ENCODE results near the gene OSBPL9.
"Not testable (repeated sequence)": the region's sequence is repeated elsewhere in the genome, so short reads cannot be mapped to it uniquely, and the experiment has no call there.

OSBPL9 gene

GRCh38 chr1:51780927-51781326 is 164.0 kb downstream of the OSBPL9 start:
- no peak for DNase-seq (ENCODE audit: low read depth in 1 of 2, low spot score in 1 of 2)

DNA sequence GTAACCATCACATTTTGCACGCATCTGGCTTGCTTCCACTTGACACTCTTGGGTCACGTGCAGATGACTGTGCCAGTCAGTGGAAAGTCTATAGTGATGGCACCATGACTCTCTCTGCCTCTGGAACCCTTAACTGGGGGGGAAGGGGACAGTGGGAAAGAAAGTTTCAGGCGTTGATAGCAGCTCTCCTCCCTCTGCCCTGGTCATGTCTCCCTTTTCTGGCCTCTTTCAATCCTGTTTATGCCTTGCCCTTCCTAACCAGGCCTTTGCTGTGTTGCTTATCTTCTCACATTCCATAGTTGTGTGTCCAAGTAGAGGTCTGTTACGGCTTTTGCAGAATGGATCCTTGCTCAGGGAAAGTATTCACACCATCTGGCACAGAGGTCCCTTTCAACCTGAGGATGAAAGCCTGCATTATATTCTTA is 168.1 kb downstream of the OSBPL9 start:
- DNase-seq (ENCODE audit: low read depth in 1 of 2, low spot score in 1 of 2): no peak

- no peak for DNase-seq (ENCODE audit: low read depth in 1 of 2, low spot score in 1 of 2)
Observed at GRCh38 chr1:51788938-51789337, 172.0 kb downstream of the OSBPL9 start.

- no peak for DNase-seq (ENCODE audit: low read depth in 1 of 2, low spot score in 1 of 2)
Observed at GRCh38 chr1:51789342-51789741, 172.4 kb downstream of the OSBPL9 start.

DNA sequence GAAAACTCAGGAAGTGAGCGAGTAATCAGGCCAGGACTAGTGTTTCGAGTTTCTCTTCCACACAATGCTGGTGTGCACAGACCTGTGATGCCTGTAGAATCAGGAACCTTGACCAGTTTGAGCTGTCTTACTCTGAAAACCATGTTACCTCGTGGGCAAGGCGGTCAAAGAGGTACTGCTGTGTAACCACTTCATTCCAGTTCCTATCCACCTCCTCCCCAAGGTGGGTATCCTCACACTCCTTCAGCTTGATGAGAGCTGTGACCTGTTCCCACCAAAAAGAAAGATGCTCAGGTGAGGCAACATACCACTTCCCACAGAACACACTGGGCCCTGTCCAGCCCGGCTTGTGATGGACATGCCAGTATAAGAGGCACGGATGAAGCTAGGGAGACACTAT is 173.5 kb downstream of the OSBPL9 start:
- no peak for DNase-seq (ENCODE audit: low read depth in 1 of 2, low spot score in 1 of 2)

- DNase-seq (ENCODE audit: low read depth in 1 of 2, low spot score in 1 of 2): no peak
Observed at GRCh38 chr1:51791888-51792287, 175.0 kb downstream of the OSBPL9 start.

DNA sequence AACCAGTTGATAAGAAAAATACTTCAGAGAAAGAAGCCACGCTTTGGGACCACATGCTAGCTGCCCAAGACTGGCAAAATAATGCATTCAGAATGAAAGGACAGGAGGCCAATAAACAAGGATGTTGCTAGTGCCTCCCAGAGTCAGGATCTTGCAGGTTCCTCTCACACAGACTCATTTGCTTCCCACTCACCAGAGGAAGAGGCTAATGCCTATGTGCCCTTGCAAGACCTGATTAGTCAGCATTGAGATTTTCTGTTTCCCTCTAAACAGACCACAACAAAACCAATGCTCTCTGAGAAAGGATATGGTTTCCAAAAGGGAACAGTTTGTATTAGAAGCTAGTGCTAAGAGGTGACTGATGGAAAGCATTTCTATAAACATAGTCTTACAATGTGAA is 176.0 kb downstream of the OSBPL9 start:
- DNase-seq (ENCODE audit: low read depth in 1 of 2, low spot score in 1 of 2): no peak

DNA sequence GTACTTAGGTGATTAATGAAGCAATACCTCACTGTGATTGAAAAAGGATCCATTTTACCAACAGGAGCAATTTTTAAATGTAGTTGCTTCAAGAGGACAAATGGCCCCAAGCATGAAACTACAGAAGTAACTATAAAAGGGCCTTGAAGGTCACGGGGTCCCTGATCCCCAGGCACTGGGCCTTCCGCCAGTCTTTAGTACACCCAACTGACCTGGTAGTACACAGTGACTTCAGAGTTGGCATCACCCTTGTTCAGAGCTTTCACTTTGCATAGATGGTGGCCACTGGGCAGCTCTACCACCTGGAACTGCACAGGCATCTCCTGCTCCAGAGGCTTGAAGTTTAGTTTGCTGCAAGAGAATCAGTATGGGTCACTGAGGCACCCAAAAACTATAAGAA is 177.4 kb downstream of the OSBPL9 start:
- DNase-seq (ENCODE audit: low read depth in 1 of 2, low spot score in 1 of 2): no peak

DNA sequence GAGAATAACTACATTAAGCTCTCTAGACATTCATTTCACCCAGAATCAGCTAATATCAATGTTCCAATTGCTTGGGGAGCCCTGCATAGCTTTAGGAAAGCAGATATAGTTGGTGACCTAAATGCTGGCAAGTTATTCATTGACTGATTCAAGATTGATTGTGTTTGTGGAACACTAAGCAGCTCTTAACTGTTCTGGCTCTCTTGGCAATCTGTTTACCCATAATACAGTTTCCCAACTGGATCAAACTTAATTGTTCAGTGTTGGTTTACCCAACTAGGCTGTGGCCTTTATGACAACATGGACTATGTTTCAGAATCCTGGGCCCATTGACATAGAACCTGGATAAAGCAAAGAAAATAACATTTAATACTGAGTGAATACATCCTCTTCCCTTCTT is 178.0 kb downstream of the OSBPL9 start:
- no peak for DNase-seq (ENCODE audit: low read depth in 1 of 2, low spot score in 1 of 2)

DNA sequence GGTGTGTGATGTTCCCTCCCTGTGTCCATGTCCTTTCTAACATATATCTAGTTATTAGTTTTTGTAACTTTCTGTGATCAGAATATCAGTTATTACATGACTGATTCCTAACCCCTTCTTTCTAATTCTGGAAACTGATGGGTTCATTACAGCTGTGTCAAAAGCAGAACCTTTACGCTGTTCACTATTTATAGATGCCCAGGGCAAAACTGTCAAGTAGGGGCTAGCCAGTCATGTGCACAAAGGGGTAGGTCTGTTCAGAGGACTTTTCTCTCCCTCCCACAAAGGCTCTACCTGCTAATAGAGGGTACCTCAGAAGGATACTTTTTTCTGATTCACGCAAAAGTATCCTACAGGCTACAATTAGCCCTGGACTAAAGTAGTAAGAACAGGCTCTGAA is 182.5 kb downstream of the OSBPL9 start:
- no peak for DNase-seq (ENCODE audit: low read depth in 1 of 2, low spot score in 1 of 2)

DNA sequence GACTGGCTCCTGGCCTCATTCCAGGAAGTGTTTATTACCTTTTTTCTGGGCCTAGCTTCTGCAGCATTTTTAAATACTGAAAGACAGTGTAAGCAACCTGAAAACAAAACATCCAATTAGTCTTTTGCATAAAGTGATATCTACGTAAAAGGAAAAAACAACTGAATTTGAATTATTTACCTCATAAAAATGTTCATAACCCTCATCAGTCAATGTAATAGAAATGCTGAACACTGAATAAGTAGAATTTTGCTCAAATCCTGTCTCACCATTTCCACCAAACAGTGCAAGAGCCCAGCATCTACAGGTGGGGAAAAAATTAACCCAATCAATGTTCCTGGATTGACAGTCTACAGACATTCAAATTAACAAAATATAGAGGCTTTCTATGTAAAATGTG is 197.6 kb downstream of the OSBPL9 start:
- no peak for DNase-seq (ENCODE audit: low read depth in 1 of 2, low spot score in 1 of 2)

- DNase-seq (ENCODE audit: low read depth in 1 of 2, low spot score in 1 of 2): no peak
Observed at GRCh38 chr1:51818487-51818886, 201.6 kb downstream of the OSBPL9 start.

DNA sequence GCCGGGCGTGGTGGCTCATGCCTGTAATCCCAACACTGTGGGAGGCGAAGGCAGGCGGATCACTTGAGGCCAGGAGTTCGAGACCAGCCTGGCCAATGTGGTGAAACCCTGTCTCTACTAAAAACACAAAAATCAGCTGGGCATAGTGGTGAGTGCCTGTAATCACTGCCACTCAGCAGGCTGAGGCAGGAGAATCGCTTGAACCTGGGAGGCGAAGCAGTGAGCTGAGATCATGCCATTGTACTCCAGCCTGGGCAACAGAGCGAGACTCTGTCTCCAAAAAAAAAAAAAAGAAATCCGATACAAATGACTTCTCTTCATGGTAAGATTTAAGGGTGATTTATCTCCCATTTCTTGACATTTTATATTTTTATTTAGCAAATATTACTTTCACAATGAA is 202.1 kb downstream of the OSBPL9 start:
- not testable (repeated sequence) for DNase-seq (ENCODE audit: low read depth in 1 of 2, low spot score in 1 of 2)

DNA sequence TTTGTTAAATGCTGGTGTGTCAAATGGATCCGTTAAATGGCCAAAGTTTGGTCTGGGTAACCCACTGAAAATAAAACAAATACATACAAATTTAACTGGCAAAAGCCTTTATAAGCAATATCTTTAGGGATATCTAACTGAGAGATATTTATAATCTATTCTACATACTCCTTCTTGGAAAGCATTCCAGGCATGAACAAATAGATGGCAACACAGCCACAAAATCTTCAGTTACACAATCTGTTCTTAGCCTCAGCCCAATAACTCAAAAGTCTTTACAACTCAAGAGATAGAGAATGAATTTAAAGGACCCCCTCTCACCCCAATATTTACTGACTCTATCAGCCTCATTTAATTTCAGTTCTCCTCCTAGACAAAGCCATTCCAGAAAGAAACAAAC is 202.9 kb downstream of the OSBPL9 start:
- DNase-seq (ENCODE audit: low read depth in 1 of 2, low spot score in 1 of 2): no peak

DNA sequence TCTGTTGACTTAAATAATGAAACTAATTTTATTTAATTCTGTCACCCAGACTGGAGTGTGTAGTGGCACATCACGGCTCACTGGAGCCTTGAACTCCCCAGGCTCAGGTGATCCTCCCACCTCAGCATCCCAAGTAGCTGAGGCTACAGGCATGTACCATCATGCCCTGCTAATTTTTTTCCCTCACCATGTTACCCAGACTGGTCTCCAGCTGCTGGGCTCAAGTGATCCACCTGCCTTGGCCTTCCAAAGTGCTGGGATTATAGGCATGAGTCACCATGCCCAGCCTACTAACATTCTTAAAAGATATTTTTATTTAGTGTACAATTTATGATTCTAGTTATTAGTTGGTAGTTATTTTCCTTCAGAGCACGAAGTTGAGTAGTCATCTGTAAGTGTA is 212.2 kb downstream of the OSBPL9 start:
- no peak for DNase-seq (ENCODE audit: low read depth in 1 of 2, low spot score in 1 of 2)

GRCh38 chr1:51833700-51834099 is 216.8 kb downstream of the OSBPL9 start:
- no peak for DNase-seq (ENCODE audit: low read depth in 1 of 2, low spot score in 1 of 2)

GRCh38 chr1:51837243-51837642 is 220.4 kb downstream of the OSBPL9 start:
- no peak for DNase-seq (ENCODE audit: low read depth in 1 of 2, low spot score in 1 of 2)

All from activated T-helper 1 cell treated with anti-CD3 and anti-CD28 coated beads, Interleukin-2, amount 50 U/mL, for 16 hours (primary cell).